Hepatocyte (in vitro differentiated cells): Measurements from ENCODE around the gene NPIPA5.
"Not testable (repeated sequence)": the region's sequence is repeated elsewhere in the genome, so short reads cannot be mapped to it uniquely, and the experiment has no call there.

Source experiments
- CTCF ChIP-seq: fragments of 200-600 bp; sonication (generic); IDR thresholded peaks from 2 replicates; pipeline ENCODE4 v1.5.1; 2016; ENCODE audit warnings: antibody characterized with exemption, mild to moderate bottlenecking; ENCODE audit not compliant: poor library complexity
- EZH2 ChIP-seq: fragments of 200-600 bp; sonication (generic); IDR thresholded peaks from 2 replicates; pipeline ENCODE4 v1.6.1; 2016; ENCODE audit warnings: antibody characterized with exemption, mild to moderate bottlenecking, borderline replicate concordance

DNA sequence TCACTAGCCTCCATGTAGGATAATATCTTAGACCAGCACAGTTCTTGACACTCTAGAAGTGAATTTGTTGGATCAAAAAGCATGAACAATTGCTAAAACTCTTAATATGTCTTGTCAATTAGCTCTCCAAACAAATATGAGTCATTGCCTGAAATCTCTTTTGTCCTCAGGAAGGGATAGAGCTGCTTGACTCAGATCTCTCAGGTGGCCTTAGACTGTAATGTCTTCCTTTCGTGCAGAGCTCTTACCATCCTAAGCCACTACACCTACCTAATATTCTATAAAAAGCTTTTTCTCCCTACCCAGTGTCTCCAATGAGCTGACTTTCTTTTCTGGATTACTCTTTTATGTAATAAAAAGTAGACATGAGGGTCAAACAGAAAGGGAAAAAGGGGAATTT, 63.5 kb downstream of the NPIPA5 start:
- not testable (repeated sequence) for TF ChIP-seq CTCF, EZH2
